ENCODE measurements around the gene CD99L2. TPM values are rescaled to one million over a fixed set of nuclear protein-coding genes. Genes with fewer than 3 reads are reported as not detected.

Gene CD99L2
- polyA plus RNA-seq, 3 donors, result 13.1 to 18.4 (median 16.7) TPM

GRCh38 chrX:150846130-150846529, 52.3 kb downstream of the CD99L2 start:
- Histone ChIP-seq H4K20me1 (ENCODE audit: insufficient read depth, low read length) (no peaks in the 10 kb centered on the region), H3K4me2 (replicated peaks; ENCODE audit: extremely low read depth, low read length, poor library complexity, severe bottlenecking) (no peak overlapping the region), H3K27ac (ENCODE audit: low read depth in 1 of 2, low read length in 2 of 2) (no peak overlapping the region), H2AFZ (ENCODE audit: insufficient read depth, low read depth, low read length, poor library complexity, severe bottlenecking) (no peak overlapping the region), H3K9ac (ENCODE audit: insufficient read depth, low read length, poor library complexity, severe bottlenecking) (no peak overlapping the region), H3K27me3 (ENCODE audit: control insufficient read depth in 2 of 2, insufficient read depth in 2 of 2, low read length in 2 of 2) (no peaks in the 10 kb centered on the region), H3K79me2 (ENCODE audit: insufficient read depth, low read length) (peaks cover 7% of the 10 kb centered on the region), H3K4me1 (ENCODE audit: control insufficient read depth in 1 of 2, insufficient read depth in 2 of 2, low read length in 2 of 2) (peaks cover 69 to 73% of the 10 kb centered on the region in 2 donors), H3K9me3 (replicated peaks in 1 of 2; ENCODE audit: control insufficient read depth in 1 of 2, insufficient read depth in 1 of 2, low read length in 2 of 2) (no peaks in the 10 kb centered on the region), H3K36me3 (replicated peaks in 1 of 2; ENCODE audit: control insufficient read depth in 1 of 2, insufficient read depth in 2 of 2, low read length in 2 of 2) (no peaks in the 10 kb centered on the region), H3K4me3 (replicated peaks in 1 of 3; ENCODE audit: low read depth in 2 of 3, low read length in 3 of 3) (no peak overlapping the region)
- intact Hi-C loops (cut with micrococcal nuclease), result no loop called here
- Mint-ChIP-seq H3K9me3 (no peaks in the 10 kb centered on the region), H3K27ac (peak overlapping the region in 1 of 7 donors; percentile 16), H3K36me3 (no peaks in the 10 kb centered on the region), H3K4me3 (no peak overlapping the region), H3K4me1 (peaks cover 71% of the 10 kb centered on the region), H3K27me3 (ENCODE audit: low read depth in 3 of 3) (peaks cover 0 to 5% (median 3%) of the 10 kb centered on the region in 3 donors)
- WGBS (ENCODE audit: insufficient coverage), result no CpG with 5 or more reads among the region's 5 CpGs
- TF ChIP-seq CTCF (IDR thresholded peaks at IDR 0.05), result no peak
- DNase-seq, result no peak

- no peaks in the 10 kb centered on the region for H3K36me3 Mint-ChIP-seq
- H3K4me1 ChIP-seq (ENCODE audit: control insufficient read depth in 1 of 2, insufficient read depth in 2 of 2, low read length in 2 of 2), result peaks cover 60 to 72% of the 10 kb centered on the region in 2 donors
- peak overlapping the region; percentile 62 to 91 (median 87) for H3K27ac Mint-ChIP-seq
- no peaks in the 10 kb centered on the region for H3K36me3 ChIP-seq (replicated peaks in 1 of 2; ENCODE audit: control insufficient read depth in 1 of 2, insufficient read depth in 2 of 2, low read length in 2 of 2)
- H3K4me1 Mint-ChIP-seq, result peaks cover 64% of the 10 kb centered on the region
- H3K79me2 ChIP-seq (ENCODE audit: insufficient read depth, low read length), result peaks cover 7% of the 10 kb centered on the region
- no peak overlapping the region for H3K4me2 ChIP-seq (replicated peaks; ENCODE audit: extremely low read depth, low read length, poor library complexity, severe bottlenecking)
- peaks cover 0 to 5% (median 3%) of the 10 kb centered on the region in 3 donors for H3K27me3 Mint-ChIP-seq (ENCODE audit: low read depth in 3 of 3)
- no peaks in the 10 kb centered on the region for H3K9me3 ChIP-seq (replicated peaks in 1 of 2; ENCODE audit: control insufficient read depth in 1 of 2, insufficient read depth in 1 of 2, low read length in 2 of 2)
- H3K27me3 ChIP-seq (ENCODE audit: control insufficient read depth in 2 of 2, insufficient read depth in 2 of 2, low read length in 2 of 2), result no peaks in the 10 kb centered on the region
- no peaks in the 10 kb centered on the region for H4K20me1 ChIP-seq (ENCODE audit: insufficient read depth, low read length)
- peak overlapping the region in 1 of 2 donors; percentile 54 for H3K27ac ChIP-seq (ENCODE audit: low read depth in 1 of 2, low read length in 2 of 2)
- H3K4me3 ChIP-seq (replicated peaks in 1 of 3; ENCODE audit: low read depth in 2 of 3, low read length in 3 of 3), result no peak overlapping the region
- no peaks in the 10 kb centered on the region for H3K9me3 Mint-ChIP-seq
- H3K9ac ChIP-seq (ENCODE audit: insufficient read depth, low read length, poor library complexity, severe bottlenecking), result no peak overlapping the region
- WGBS (ENCODE audit: insufficient coverage), result no CpG with 5 or more reads among the region's 3 CpGs
- peak in 2 of 3 donors; percentile 7 to 40 for DNase-seq
- no peak for TF ChIP-seq CTCF (IDR thresholded peaks at IDR 0.05)
- no peak overlapping the region for H3K4me3 Mint-ChIP-seq
- H2AFZ ChIP-seq (ENCODE audit: insufficient read depth, low read depth, low read length, poor library complexity, severe bottlenecking), result no peak overlapping the region
- intact Hi-C loops (cut with micrococcal nuclease), result no loop called here
Observed at GRCh38 chrX:150845091-150845490, 53.4 kb downstream of the CD99L2 start.
